ENCODE data around the gene SMPD3. TPM values are rescaled to one million over a fixed set of nuclear protein-coding genes. Genes with fewer than 3 reads are reported as not detected.

SMPD3 gene
- total RNA-seq, 1 donor from 2014 or later = 0.16 TPM

DNA sequence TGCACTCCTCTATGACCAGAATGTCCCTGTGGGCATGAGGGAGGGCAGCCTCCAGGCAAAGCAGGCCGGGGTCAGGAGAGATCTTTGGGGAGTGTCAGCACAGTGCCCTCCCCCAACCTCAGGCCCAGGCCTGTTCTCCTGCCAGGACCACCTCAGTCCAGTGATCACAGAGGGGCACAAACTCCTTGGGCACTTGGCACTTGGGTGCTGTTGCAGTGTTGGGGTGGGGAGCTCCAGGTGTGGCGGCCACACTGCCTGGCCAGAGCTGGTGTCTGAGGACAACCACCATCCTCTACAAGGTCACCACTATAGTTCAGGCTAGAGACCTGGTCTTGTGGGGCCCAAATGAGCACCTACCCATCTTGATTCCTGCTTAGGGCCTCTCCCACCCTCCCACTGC, 37.2 kb downstream of the SMPD3 start:
- intact Hi-C loops (cut with micrococcal nuclease) = no loop called here

DNA sequence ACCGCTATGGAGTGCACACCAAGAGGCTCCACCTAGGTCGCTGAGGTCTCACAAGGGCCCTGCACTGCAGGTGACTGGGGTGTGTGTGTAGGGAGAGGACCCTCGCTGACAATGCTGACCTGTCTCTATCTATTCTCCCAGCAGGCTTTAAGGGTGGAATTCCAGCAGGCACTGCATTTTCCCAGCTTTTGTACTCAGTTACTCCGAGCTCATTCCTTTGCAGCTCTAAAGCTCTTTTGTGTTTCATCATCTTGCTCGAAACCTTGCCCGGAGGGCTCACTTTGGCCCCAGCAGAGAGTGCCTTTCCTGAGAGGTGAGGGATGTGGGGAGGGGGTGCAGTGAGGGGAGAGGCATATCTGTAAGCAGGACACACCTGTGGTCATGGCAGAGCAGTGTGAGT, 39.3 kb downstream of the SMPD3 start:
- TF ChIP-seq, protein P1, sequence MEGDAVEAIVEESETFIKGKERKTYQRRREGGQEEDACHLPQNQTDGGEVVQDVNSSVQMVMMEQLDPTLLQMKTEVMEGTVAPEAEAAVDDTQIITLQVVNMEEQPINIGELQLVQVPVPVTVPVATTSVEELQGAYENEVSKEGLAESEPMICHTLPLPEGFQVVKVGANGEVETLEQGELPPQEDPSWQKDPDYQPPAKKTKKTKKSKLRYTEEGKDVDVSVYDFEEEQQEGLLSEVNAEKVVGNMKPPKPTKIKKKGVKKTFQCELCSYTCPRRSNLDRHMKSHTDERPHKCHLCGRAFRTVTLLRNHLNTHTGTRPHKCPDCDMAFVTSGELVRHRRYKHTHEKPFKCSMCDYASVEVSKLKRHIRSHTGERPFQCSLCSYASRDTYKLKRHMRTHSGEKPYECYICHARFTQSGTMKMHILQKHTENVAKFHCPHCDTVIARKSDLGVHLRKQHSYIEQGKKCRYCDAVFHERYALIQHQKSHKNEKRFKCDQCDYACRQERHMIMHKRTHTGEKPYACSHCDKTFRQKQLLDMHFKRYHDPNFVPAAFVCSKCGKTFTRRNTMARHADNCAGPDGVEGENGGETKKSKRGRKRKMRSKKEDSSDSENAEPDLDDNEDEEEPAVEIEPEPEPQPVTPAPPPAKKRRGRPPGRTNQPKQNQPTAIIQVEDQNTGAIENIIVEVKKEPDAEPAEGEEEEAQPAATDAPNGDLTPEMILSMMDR (IDR thresholded peaks at IDR 0.05; ENCODE audit: borderline replicate concordance) = no peak
- Histone ChIP-seq H3K9me3 (replicated peaks) (no peaks in the 10 kb centered on the region), H3K27me3 (ENCODE audit: low read depth) (peaks cover 47% of the 10 kb centered on the region), H3K4me1 (no peaks in the 10 kb centered on the region), H3K36me3 (no peaks in the 10 kb centered on the region), H3K27ac (replicated peaks) (no peak overlapping the region), H3K4me3 (no peak overlapping the region)
- intact Hi-C loops (cut with micrococcal nuclease) = no loop called here
- no peak for DNase-seq

More for the DNA sequence above, 37.2 kb downstream of the SMPD3 start:
- TF ChIP-seq, protein P1 (IDR thresholded peaks at IDR 0.05; ENCODE audit: borderline replicate concordance) = no peak
- Histone ChIP-seq H3K4me3 (no peak overlapping the region), H3K27me3 (ENCODE audit: low read depth) (peaks cover 47% of the 10 kb centered on the region), H3K36me3 (no peaks in the 10 kb centered on the region), H3K27ac (replicated peaks) (no peak overlapping the region), H3K9me3 (replicated peaks) (no peaks in the 10 kb centered on the region), H3K4me1 (no peaks in the 10 kb centered on the region)
- DNase-seq = no peak

DNA sequence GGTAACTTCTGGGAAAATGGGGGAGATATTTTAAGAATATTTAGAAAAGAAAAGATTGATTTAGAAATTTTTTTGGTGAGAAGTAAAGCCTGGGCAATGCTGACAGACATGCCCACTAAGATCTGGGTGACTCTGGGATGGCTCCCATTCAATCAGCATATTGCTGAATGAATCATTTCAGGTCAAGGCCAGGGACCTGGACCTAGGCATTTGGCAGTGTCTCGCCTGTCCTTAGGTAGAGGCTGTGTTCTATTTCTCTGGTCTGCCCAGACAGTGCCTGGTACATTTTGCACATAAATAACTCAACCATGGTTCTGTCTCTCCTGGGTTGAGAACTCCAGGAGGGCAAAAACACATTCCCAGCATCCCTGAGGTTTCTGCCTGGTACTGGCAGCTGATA, 39.9 kb downstream of the SMPD3 start:
- DNase-seq = no peak
- Histone ChIP-seq H3K27me3 (ENCODE audit: low read depth) (peaks cover 47% of the 10 kb centered on the region), H3K4me1 (no peaks in the 10 kb centered on the region), H3K9me3 (replicated peaks) (no peaks in the 10 kb centered on the region), H3K4me3 (no peak overlapping the region), H3K27ac (replicated peaks) (no peak overlapping the region), H3K36me3 (no peaks in the 10 kb centered on the region)
- intact Hi-C loops (cut with micrococcal nuclease) = no loop called here
- TF ChIP-seq, protein P1 (IDR thresholded peaks at IDR 0.05; ENCODE audit: borderline replicate concordance) = no peak

DNA sequence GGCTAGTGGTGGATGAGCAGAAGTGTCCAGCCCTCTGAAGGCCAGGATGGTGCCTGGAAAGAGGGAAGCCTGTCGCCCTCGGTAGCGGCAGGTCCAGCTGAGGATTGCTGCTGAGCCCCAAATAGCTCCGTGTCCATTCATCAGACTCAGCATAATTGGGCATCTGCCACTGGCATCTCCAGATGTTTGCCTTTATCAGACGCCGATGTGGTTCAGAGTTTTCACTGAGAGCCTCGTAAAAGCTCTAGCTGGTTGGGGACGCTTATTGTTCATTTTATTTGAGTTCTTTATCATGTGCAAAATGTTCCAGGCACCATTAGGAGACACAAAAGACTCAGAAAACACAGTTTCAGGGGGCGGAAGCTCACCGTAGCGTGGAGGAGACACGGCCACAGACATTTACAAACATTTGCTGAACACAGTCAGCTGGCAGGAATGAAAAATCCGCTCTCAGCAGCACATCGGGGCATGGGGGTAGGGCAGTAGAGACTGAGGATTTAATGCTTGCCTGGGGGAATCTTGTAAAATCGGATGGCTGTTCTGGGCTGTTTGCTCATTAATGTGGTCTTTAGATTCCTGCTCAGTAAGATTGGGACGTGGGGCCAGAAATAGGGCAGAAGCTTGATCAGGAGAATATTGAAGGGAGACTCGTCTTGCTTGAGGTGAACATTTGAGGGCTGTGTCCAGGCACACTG, 41.7 kb downstream of the SMPD3 start:
- H3K36me3 ChIP-seq = no peaks in the 10 kb centered on the region
- intact Hi-C loops (cut with micrococcal nuclease) = no loop called here
- no peaks in the 10 kb centered on the region for H3K9me3 ChIP-seq (replicated peaks)
- H3K27me3 ChIP-seq (ENCODE audit: low read depth) = peaks cover 47% of the 10 kb centered on the region
- no peak overlapping the region for H3K4me3 ChIP-seq
- H3K27ac ChIP-seq (replicated peaks) = no peak overlapping the region
- H3K4me1 ChIP-seq = no peaks in the 10 kb centered on the region
- no peak for DNase-seq
- TF ChIP-seq, protein P1 (IDR thresholded peaks at IDR 0.05; ENCODE audit: borderline replicate concordance) = no peak

DNA sequence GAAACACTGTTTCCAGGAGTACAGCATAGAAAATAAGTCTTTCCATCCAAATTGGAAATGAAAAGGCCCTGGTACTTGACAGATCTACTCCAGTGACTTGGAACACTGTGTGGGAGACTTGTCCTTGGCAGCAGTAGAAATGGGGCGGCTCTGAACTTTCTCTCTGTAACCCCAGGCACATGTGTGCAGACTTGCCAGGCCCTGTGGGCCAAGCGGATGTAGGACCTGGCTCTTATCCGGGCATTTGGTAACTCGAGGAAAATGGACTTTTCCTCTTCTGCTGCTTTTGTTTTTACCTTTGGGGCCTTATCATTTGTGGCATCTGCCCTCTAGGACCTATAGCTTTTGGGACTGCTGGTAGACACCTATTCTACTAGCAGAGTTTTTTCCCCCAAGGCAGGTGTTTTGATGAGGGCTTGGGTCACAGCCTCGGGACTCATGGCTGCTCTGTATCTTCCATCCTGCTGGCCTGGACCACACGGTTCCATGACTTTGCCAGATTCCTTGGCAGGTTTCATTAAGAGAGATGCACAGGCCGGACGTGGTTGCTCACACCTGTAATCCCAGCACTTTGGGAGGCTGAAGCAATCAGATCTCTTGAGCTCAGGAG, 43.5 kb downstream of the SMPD3 start:
- no peaks in the 10 kb centered on the region for H3K4me1 ChIP-seq
- no peak for DNase-seq
- TF ChIP-seq, protein P1 (IDR thresholded peaks at IDR 0.05; ENCODE audit: borderline replicate concordance) = no peak
- peaks cover 35% of the 10 kb centered on the region for H3K27me3 ChIP-seq (ENCODE audit: low read depth)
- H3K27ac ChIP-seq (replicated peaks) = no peak overlapping the region
- intact Hi-C loops (cut with micrococcal nuclease) = no loop called here
- no peak overlapping the region for H3K4me3 ChIP-seq
- no peaks in the 10 kb centered on the region for H3K36me3 ChIP-seq
- H3K9me3 ChIP-seq (replicated peaks) = no peaks in the 10 kb centered on the region
